HepG2 (cell line): ENCODE data around the gene DTYMK. TPM values are rescaled to one million over a fixed set of nuclear protein-coding genes. Genes with fewer than 3 reads are reported as not detected.
A peak's percentile ranks its signal among the peaks of the same experiment; 100 is the strongest.

Source experiments
- ATAC-seq: fragments of 200-7000 bp; cut with Tn5 transposase; 3 replicates; pipeline ENCODE4 v1.9.1; 2020; ENCODE audit warnings: mild to moderate bottlenecking, moderate library complexity
- BruUV-seq: library from RNA; stranded (reverse); fragments of 400-500 nt; replicated peaks from 2 replicates; lab custom pipeline; 2021; lab: Mats Ljungman, UMichigan
- CTCF ChIA-PET: fragments of 300-600 bp; formaldehyde crosslinking; extraction: SDS; loops from one replicate; lab custom pipeline; 2021; ENCODE audit warnings: low total read pairs, inconsistent platforms, low intra/inter-chr PET ratio; lab: Yijun Ruan, JAX
- POLR2A ChIA-PET: fragments of 350-600 bp; sonication (Branson Sonifier 250); formaldehyde crosslinking; loops from one replicate; lab custom pipeline; 2020; ENCODE audit warnings: antibody characterized with exemption, inconsistent platforms; lab: Yijun Ruan, JAX
- DNase-seq: peaks from one replicate; pipeline ENCODE4 v3.0.0-alpha.2; 2015; ENCODE audit warnings: low spot score
- FAIRE-seq: peaks from 3 replicates; lab custom pipeline; 2011; peaks lifted over from hg19 to GRCh38; lab: Jason Lieb, UNC
- H2AFZ ChIP-seq: one replicate; pipeline ENCODE4 v1.6.1; 2011; ENCODE audit warnings: low read length, inconsistent platforms
- H3K27ac ChIP-seq: fragments of 300-600 bp; 3 replicates; pipeline ENCODE4 v1.8.0; 2011; ENCODE audit warnings: mixed run types, mild to moderate bottlenecking, mixed read lengths, low read length, inconsistent platforms; ENCODE audit not compliant: insufficient read depth; ENCODE audit errors: extremely low read length
- H3K27me3 ChIP-seq, 2 experiments: fragments of 200-600 bp in 1 of 2; 2 replicates in 1 of 2; 3 replicates in 1 of 2; pipeline versions ENCODE4 v1.6.0 to v1.8.0; 2011; ENCODE audit warnings: low read length in 2 of 2, mild to moderate bottlenecking in 2 of 2, moderate library complexity in 2 of 2, inconsistent platforms in 1 of 2; ENCODE audit not compliant: insufficient read depth in 2 of 2, control insufficient read depth in 1 of 2
- H3K36me3 ChIP-seq, 2 experiments: fragments of 200-600 bp in 1 of 2; replicated peaks in 1 of 2; 2 replicates in 1 of 2; 3 replicates in 1 of 2; pipeline versions ENCODE4 v1.5.1 to v1.8.0; 2011; ENCODE audit warnings: low read length in 2 of 2, inconsistent platforms in 1 of 2; ENCODE audit not compliant: insufficient read depth in 2 of 2, control insufficient read depth in 1 of 2
- H3K4me1 ChIP-seq: 2 replicates; pipeline ENCODE4 v1.5.1; 2012; ENCODE audit warnings: low read length, inconsistent platforms; ENCODE audit not compliant: insufficient read depth
- H3K4me2 ChIP-seq: 2 replicates; pipeline ENCODE4 v1.6.0; 2011; ENCODE audit warnings: low read depth, low read length, inconsistent platforms
- H3K4me3 ChIP-seq, 3 experiments: fragments of 200-600 bp in 1 of 3; sonication (generic), shearing (Covaris generic) in 1 of 3; replicated peaks in 1 of 3; 2 replicates each; pipeline ENCODE4 v1.5.1; 2011 to 2016; ENCODE audit warnings: low read length in 3 of 3, inconsistent platforms in 2 of 3, low read depth in 2 of 3, mild to moderate bottlenecking in 2 of 3, control low read depth in 1 of 3, mixed read lengths in 1 of 3; ENCODE audit not compliant: insufficient read depth in 1 of 3
- H3K79me2 ChIP-seq: one replicate; pipeline ENCODE4 v1.6.1; 2011; ENCODE audit warnings: low read length, inconsistent platforms; ENCODE audit not compliant: insufficient read depth
- H3K9ac ChIP-seq: 2 replicates; pipeline ENCODE4 v1.6.0; 2011; ENCODE audit warnings: mild to moderate bottlenecking, low read depth, low read length, inconsistent platforms; ENCODE audit not compliant: insufficient read depth
- H3K9me3 ChIP-seq: 2 replicates; pipeline ENCODE4 v1.5.1; 2012; ENCODE audit warnings: mild to moderate bottlenecking, low read length
- H4K20me1 ChIP-seq: 2 replicates; pipeline ENCODE4 v1.6.0; 2011; ENCODE audit warnings: inconsistent platforms, mild to moderate bottlenecking, low read length, moderate library complexity; ENCODE audit not compliant: insufficient read depth
- AGO2 ChIP-seq: fragments of 200-400 bp; formaldehyde crosslinking; optimal IDR thresholded peaks from 2 replicates; pipeline ENCODE3; 2017; ENCODE audit warnings: mild to moderate bottlenecking, low read depth, low read length, moderate library complexity
- ARNT2 ChIP-seq: sonication (generic); formaldehyde crosslinking; IDR thresholded peaks from 2 replicates; pipeline ENCODE4 v1.8.0; 2022; ENCODE audit warnings: mild to moderate bottlenecking, low read depth, missing genetic modification reagents, moderate library complexity
- HNF4A ChIP-seq: sonication (generic); formaldehyde crosslinking; IDR thresholded peaks from 2 replicates; pipeline ENCODE4 v1.4.0; 2020; ENCODE audit warnings: missing genetic modification reagents
- MXD1 ChIP-seq: sonication (generic); formaldehyde crosslinking; IDR thresholded peaks from 2 replicates; pipeline ENCODE4 v1.4.0; 2020; ENCODE audit warnings: mild to moderate bottlenecking, missing genetic modification reagents
- NR2C2 ChIP-seq: sonication (generic); formaldehyde crosslinking; IDR thresholded peaks from 2 replicates; pipeline ENCODE4 v1.4.0; 2020; ENCODE audit warnings: missing genetic modification reagents, mild to moderate bottlenecking, moderate library complexity, borderline replicate concordance
- NRL ChIP-seq: sonication (generic); formaldehyde crosslinking; IDR thresholded peaks from 2 replicates; pipeline ENCODE4 v1.5.0; 2020; ENCODE audit warnings: missing genetic modification reagents, mild to moderate bottlenecking, moderate library complexity, borderline replicate concordance
- SSRP1 ChIP-seq: IDR thresholded peaks from 2 replicates; pipeline ENCODE4 v1.6.1; 2016; ENCODE audit warnings: control low read depth
- UBTF ChIP-seq: sonication (generic); formaldehyde crosslinking; IDR thresholded peaks from 2 replicates; pipeline ENCODE4 v1.4.0; 2020; ENCODE audit warnings: mild to moderate bottlenecking, missing genetic modification reagents
- ZBTB38 ChIP-seq: sonication (generic); formaldehyde crosslinking; IDR thresholded peaks from 2 replicates; pipeline ENCODE4 v1.5.1; 2020; ENCODE audit warnings: mild to moderate bottlenecking, missing genetic modification reagents
- ZFP37 ChIP-seq: sonication (generic); formaldehyde crosslinking; IDR thresholded peaks from 2 replicates; pipeline ENCODE4 v1.4.0; 2020; ENCODE audit warnings: missing genetic modification reagents, borderline replicate concordance
- ZNF138 ChIP-seq: sonication (generic); formaldehyde crosslinking; IDR thresholded peaks from 2 replicates; pipeline ENCODE4 v1.5.0; 2020; ENCODE audit warnings: mild to moderate bottlenecking, low read depth, missing genetic modification reagents
- ZNF790 ChIP-seq: sonication (generic); formaldehyde crosslinking; IDR thresholded peaks from 2 replicates; pipeline ENCODE4 v1.8.0; 2022; ENCODE audit warnings: missing genetic modification reagents, mild to moderate bottlenecking, borderline replicate concordance
- WGBS: methylation state at CpG from one replicate; pipeline ENCODE4 v1.1.6; 2017; ENCODE audit warnings: low lambda C conversion rate; 5-methylcytosine and 5-hydroxymethylcytosine counted together
- in situ Hi-C: cut with HindIII; loops from 2 replicates; pipeline ENCODE4 v1.10.0; 2017; ENCODE audit warnings: low pct_unique_long_range_greater_than_20kb; ENCODE audit not compliant: extremely low pct_ligation_motif_present
- intact Hi-C: fragments of 100-400 bp; cut with micrococcal nuclease; formaldehyde crosslinking; loops from one replicate; pipeline ENCODE4 v1.10.0; 2022; ENCODE audit not compliant: unreplicated experiment
- polyA plus RNA-seq, 8 experiments: library from polyadenylated mRNA; depleted of rRNA in 3 of 8; stranded (reverse) in 7 of 8; unstranded in 1 of 8; fragments of >200 nt; fragmentation: Illumina TruSeq in 4 of 8; extraction: Trizol in 4 of 8; gene quantifications; 2 replicates each; pipeline versions ENCODE4 v1.2.1 to v1.2.3, GENCODE V29; 2011 to 2016; ENCODE audit warnings: low read depth in 4 of 8, missing spikeins in 1 of 8, mixed read lengths in 1 of 8; ENCODE audit not compliant: insufficient read depth in 1 of 8
- total RNA-seq, 5 experiments: library from RNA; depleted of rRNA; stranded (reverse); fragments of >200 nt; fragmentation: Illumina TruSeq; extraction: Trizol; gene quantifications; 2 replicates each; pipeline ENCODE4 v1.2.3, GENCODE V29; 2016; ENCODE audit warnings: low read depth in 1 of 5
- TF ChIP-seq, protein P1 (sequence below): sonication (generic); formaldehyde crosslinking; IDR thresholded peaks from 2 replicates; pipeline ENCODE4 v1.5.0; 2020; ENCODE audit warnings: mild to moderate bottlenecking, missing genetic modification reagents, moderate library complexity
- TF ChIP-seq, protein P2 (sequence below): sonication (generic); formaldehyde crosslinking; IDR thresholded peaks from 2 replicates; pipeline ENCODE4 v1.4.0; 2020; ENCODE audit warnings: missing genetic modification reagents, low read depth, mild to moderate bottlenecking, borderline replicate concordance
- TF ChIP-seq, protein P3 (sequence below): IDR thresholded peaks from 2 replicates; pipeline ENCODE4 v1.6.1; 2016; ENCODE audit warnings: missing compliant biosample characterization, missing genetic modification reagents, borderline replicate concordance
- TF ChIP-seq, protein P4 (sequence below): sonication (generic); formaldehyde crosslinking; IDR thresholded peaks from 2 replicates; pipeline ENCODE4 v1.9.0; 2022; ENCODE audit warnings: missing genetic modification reagents, mild to moderate bottlenecking, borderline replicate concordance

DTYMK gene
- total and polyA plus RNA-seq, 2 of the 13 experiments (the other 11 are each of a cell fraction or from before 2014, with no cell fraction given) = 57.5 to 134 TPM

- FAIRE-seq (no peak), ATAC-seq (peak; percentile 6), DNase-seq (no peak)
- Histone ChIP-seq H3K27ac (no peak overlapping the region), H3K36me3 (peaks cover 35 to 69% of the 10 kb centered on the region in 2 experiments), H3K4me3 (no peak overlapping the region), H3K27me3 (no peaks in the 10 kb centered on the region), H3K4me1 (no peaks in the 10 kb centered on the region), H2AFZ (no peak overlapping the region), H3K9ac (no peak overlapping the region), H4K20me1 (no peaks in the 10 kb centered on the region), H3K4me2 (no peak overlapping the region), H3K9me3 (no peaks in the 10 kb centered on the region), H3K79me2 (no peaks in the 10 kb centered on the region)
- ChIA-PET POLR2A (interaction anchor here (1.4 kb wide), 1 partner anchor 11 kb away, joined by 7 read pairs; the partner anchor contains the start of gene DTYMK), CTCF (no interaction called here)
- in situ Hi-C loops (no loop called here), intact Hi-C loops (no loop called here)
- BruUV-seq = no TSS peak
- WGBS = 96% methylated on average over 7 of the region's 17 CpGs
- TF ChIP-seq UBTF (CRISPR knock-in tag) (no peak), ARNT2 (no peak), NRL (CRISPR knock-in tag) (0 out of 2 replicates have a peak, but pooled peaks have one; percentile 6), ZBTB38 (CRISPR knock-in tag) (no peak), HNF4A (CRISPR knock-in tag) (no peak), ZNF790 (CRISPR knock-in tag) (no peak), MXD1 (CRISPR knock-in tag) (0 out of 2 replicates have a peak, but pooled peaks have one; percentile 32), ZNF138 (CRISPR knock-in tag) (no peak), NR2C2 (CRISPR knock-in tag) (no peak), ZFP37 (CRISPR knock-in tag) (no peak), SSRP1 (CRISPR knock-in tag) (peak; percentile 24; the same call in 1 of the 2 replicates), AGO2 (peak; percentile 70)
- TF ChIP-seq, protein P1, sequence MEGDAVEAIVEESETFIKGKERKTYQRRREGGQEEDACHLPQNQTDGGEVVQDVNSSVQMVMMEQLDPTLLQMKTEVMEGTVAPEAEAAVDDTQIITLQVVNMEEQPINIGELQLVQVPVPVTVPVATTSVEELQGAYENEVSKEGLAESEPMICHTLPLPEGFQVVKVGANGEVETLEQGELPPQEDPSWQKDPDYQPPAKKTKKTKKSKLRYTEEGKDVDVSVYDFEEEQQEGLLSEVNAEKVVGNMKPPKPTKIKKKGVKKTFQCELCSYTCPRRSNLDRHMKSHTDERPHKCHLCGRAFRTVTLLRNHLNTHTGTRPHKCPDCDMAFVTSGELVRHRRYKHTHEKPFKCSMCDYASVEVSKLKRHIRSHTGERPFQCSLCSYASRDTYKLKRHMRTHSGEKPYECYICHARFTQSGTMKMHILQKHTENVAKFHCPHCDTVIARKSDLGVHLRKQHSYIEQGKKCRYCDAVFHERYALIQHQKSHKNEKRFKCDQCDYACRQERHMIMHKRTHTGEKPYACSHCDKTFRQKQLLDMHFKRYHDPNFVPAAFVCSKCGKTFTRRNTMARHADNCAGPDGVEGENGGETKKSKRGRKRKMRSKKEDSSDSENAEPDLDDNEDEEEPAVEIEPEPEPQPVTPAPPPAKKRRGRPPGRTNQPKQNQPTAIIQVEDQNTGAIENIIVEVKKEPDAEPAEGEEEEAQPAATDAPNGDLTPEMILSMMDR (CRISPR knock-in tag) = 0 out of 2 replicates have a peak, but pooled peaks have one; percentile 7
- TF ChIP-seq, protein P2, sequence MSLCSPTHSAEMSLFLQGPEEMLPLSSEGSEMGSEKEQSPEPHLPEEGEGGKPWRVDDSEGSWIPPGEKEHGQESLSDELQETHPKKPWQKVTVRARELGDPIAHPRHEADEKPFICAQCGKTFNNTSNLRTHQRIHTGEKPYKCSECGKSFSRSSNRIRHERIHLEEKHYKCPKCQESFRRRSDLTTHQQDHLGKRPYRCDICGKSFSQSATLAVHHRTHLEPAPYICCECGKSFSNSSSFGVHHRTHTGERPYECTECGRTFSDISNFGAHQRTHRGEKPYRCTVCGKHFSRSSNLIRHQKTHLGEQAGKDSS (CRISPR knock-in tag) = no peak
- TF ChIP-seq, protein P3, sequence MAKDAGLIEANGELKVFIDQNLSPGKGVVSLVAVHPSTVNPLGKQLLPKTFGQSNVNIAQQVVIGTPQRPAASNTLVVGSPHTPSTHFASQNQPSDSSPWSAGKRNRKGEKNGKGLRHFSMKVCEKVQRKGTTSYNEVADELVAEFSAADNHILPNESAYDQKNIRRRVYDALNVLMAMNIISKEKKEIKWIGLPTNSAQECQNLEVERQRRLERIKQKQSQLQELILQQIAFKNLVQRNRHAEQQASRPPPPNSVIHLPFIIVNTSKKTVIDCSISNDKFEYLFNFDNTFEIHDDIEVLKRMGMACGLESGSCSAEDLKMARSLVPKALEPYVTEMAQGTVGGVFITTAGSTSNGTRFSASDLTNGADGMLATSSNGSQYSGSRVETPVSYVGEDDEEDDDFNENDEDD = no peak
- TF ChIP-seq, protein P4, sequence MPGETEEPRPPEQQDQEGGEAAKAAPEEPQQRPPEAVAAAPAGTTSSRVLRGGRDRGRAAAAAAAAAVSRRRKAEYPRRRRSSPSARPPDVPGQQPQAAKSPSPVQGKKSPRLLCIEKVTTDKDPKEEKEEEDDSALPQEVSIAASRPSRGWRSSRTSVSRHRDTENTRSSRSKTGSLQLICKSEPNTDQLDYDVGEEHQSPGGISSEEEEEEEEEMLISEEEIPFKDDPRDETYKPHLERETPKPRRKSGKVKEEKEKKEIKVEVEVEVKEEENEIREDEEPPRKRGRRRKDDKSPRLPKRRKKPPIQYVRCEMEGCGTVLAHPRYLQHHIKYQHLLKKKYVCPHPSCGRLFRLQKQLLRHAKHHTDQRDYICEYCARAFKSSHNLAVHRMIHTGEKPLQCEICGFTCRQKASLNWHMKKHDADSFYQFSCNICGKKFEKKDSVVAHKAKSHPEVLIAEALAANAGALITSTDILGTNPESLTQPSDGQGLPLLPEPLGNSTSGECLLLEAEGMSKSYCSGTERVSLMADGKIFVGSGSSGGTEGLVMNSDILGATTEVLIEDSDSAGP (CRISPR knock-in tag) = 0 out of 2 replicates have a peak, but pooled peaks have one; percentile 14
These were observed 10.7 kb downstream of the DTYMK start for GRCh38 chr2:241675885-241676284.
